ENCODE results near the gene MAP10.

The MAP10 gene

DNA sequence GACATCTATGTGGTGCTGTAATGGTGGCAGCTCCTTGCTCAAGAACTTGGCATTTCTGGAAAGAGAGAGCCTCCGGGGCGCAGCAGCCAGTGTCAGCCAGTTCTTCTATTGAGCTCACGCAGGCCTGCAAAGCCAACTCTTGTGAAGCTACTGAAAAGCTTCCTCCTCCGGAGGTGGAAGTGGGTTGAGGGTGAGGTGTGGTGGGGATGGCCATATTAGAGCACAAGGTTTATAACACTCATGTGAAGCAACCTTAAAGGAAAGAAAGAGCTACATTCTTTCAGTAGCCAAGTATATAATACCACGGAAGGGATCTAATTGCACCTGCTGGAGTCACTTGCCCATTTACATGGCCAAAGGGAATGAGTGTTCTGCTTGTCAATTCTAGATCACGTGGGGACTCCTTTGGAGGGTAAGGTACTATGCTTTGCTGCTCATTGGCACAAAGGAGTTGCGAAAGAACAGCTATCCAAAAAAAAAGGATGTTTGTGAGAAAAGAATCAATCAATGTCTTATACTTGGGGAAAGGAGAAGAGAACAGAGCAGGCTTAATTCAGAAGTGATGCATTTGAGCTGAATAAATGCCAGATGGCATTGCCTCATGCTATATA, 18.3 kb upstream of the MAP10 start:
- TF ChIP-seq, protein P1, sequence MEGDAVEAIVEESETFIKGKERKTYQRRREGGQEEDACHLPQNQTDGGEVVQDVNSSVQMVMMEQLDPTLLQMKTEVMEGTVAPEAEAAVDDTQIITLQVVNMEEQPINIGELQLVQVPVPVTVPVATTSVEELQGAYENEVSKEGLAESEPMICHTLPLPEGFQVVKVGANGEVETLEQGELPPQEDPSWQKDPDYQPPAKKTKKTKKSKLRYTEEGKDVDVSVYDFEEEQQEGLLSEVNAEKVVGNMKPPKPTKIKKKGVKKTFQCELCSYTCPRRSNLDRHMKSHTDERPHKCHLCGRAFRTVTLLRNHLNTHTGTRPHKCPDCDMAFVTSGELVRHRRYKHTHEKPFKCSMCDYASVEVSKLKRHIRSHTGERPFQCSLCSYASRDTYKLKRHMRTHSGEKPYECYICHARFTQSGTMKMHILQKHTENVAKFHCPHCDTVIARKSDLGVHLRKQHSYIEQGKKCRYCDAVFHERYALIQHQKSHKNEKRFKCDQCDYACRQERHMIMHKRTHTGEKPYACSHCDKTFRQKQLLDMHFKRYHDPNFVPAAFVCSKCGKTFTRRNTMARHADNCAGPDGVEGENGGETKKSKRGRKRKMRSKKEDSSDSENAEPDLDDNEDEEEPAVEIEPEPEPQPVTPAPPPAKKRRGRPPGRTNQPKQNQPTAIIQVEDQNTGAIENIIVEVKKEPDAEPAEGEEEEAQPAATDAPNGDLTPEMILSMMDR (IDR thresholded peaks at IDR 0.05; ENCODE audit: low read depth, low read length) = no peak
- no peak for DNase-seq (ENCODE audit: extremely low read depth, low read depth)

DNA sequence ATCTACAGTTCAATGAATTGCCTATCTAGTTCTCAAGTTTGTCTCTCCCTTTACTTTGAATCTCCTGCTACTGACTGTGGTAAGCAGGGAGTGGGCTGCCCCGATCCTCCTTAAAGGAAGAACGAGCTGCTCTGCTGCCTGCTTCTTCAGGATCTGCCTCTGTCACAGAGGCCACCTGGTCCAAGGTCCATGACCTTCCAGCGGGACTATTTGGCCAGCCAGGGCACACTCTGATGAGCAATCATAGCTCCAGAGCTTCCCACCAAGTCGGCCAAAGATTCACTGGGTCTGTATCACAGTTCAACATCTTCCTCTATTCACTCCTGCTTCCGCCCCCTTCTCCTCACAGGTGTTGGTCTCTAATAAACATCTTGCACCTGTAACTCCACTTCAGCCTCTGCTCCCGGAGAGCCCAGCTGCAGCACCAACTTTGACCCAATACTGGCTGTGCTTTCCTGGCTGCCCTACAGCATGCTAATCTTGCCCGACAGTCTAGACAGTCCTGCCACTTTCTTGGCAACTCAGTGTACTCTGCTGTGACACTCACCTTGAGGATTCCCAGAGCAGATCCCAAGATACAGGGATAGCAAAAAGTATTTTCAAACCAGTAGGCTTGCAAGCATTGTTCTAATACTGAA, 16.9 kb upstream of the MAP10 start:
- no peak for DNase-seq (ENCODE audit: extremely low read depth, low read depth)
- TF ChIP-seq, protein P1 (IDR thresholded peaks at IDR 0.05; ENCODE audit: low read depth, low read length) = no peak

DNA sequence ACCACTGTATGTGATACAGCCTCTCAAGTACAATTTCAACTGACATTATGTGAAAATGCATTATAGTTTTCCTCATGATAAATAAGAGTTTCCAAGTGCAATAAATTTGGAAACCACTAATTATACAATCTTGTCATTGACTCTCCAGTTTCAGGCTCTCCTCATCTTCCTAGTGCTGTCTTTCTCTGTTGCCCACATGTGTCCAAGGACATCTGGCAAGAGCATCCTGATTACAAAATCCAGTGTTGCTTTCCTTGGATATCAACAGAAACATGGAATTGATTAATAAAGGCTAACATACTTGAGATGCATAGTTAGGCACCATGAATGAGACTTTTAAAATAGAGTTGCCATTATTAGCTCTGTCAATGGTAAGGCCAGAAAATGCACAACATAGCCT, 15.6 kb upstream of the MAP10 start:
- TF ChIP-seq, protein P1 (IDR thresholded peaks at IDR 0.05; ENCODE audit: low read depth, low read length) = no peak

DNA sequence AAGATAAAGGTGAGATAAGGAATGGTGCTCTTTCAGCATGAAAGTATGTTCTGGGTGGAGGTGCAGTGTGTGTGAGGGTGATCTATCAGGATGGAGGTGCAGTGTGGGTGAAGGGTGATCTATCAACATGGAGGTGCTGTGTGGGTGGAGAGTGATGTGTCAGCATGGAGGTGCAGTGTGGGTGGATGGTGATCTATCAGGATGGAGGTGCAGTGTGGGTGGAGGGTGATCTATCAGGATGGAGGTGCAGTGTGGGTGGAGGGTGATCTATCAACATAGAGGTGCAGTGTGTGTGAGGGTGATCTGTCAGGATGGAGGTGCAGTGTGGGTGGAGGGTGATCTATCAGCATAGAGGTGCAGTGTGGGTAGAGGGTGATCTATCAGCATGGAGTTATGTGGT, 12.3 kb upstream of the MAP10 start:
- TF ChIP-seq, protein P1 (IDR thresholded peaks at IDR 0.05; ENCODE audit: low read depth, low read length) = no peak
- no peak for DNase-seq (ENCODE audit: extremely low read depth, low read depth)

More for the DNA sequence above, 15.6 kb upstream of the MAP10 start:
- no peak for DNase-seq (ENCODE audit: extremely low read depth, low read depth)

DNA sequence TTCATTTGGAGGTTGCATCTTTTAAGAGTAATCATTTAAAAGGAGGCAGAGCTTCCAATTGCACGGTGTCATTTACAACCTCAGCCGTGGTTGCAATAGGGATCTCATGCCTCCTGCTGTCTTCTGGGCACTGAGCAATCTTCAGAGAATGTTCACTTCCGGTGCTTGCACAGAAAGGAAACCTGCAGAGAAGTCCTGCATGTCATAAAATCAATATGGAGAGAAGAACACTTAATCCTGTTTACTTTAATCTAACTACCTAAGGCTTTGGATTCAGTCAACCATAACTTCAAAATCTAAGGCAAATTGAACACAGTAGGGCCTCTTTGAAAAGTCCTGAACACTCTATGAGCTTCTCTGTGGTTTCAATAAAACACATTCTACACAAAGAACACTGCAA, 11.3 kb upstream of the MAP10 start:
- no peak for DNase-seq (ENCODE audit: extremely low read depth, low read depth)
- TF ChIP-seq, protein P1 (IDR thresholded peaks at IDR 0.05; ENCODE audit: low read depth, low read length) = peak; percentile 50

DNA sequence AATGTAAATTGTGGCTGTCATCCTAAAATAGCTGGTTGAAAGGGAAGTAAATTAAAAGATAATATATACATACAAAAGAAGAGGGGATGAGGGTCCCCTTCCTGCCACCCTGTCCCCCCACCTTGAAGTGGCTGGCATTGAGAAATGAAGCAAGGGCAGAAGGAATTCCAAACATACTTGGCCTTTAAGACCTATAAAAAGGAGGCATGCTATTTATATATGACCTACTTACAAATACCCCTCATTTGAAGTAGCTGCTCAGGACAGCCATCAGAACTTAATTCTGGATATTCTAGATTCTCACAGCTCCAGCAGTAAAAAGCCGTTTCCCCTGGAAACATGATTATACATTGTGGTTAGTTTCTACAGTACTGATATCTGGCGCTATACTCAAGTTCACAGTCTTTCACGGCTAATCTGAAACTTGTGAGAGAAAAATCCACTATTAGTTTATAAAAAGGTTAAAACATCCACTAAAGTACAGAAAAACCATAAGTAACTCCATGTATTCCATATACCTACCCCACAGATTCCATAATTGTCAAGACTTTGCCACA, 9.6 kb upstream of the MAP10 start:
- TF ChIP-seq, protein P1 (IDR thresholded peaks at IDR 0.05; ENCODE audit: low read depth, low read length) = no peak
- DNase-seq (ENCODE audit: extremely low read depth, low read depth) = no peak

DNA sequence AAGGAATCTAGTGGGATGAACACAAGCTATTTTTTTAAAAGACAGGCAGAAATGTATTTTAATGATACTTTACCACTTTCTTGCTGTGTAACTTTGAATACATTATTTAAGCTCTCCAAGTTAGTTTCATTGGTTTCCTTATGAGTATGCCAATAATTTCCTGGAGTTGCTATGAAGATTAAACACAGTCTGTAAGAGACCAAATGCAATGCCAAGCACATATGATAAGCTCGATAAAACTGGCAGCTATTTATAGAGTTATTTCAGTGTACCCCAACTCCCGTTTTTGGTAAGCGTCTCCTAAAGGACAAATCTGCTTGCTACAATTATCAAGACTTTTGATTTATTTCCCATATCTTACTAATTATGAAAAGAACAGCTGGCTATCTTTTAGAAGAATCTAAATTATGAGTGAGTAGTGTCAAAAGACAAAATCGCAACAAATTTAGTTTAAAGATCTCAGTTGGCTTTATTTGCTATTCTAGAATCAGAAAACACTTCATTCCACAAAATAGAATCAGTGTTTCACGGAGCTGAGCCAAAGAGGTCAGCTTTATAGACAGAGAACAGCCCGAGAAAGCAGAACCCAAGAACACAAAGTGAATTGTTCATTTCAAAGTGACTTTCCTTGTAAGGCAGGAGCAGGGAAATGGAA, 7.2 kb upstream of the MAP10 start:
- DNase-seq (ENCODE audit: extremely low read depth, low read depth) = no peak
- TF ChIP-seq, protein P1 (IDR thresholded peaks at IDR 0.05; ENCODE audit: low read depth, low read length) = no peak

All from AG09319 (cell line).